ENCODE measurements around the gene SIVA1. TPM values are rescaled to one million over a fixed set of nuclear protein-coding genes. Genes with fewer than 3 reads are reported as not detected.
A peak's percentile ranks its signal among the peaks of the same experiment; 100 is the strongest.

SIVA1 gene
- total and polyA plus RNA-seq, 2 of the 4 experiments (the other 2 are of a cell fraction), result 166 to 184 TPM

GRCh38 chr14:104717646-104718045 lies 35.3 kb upstream of the SIVA1 start:
- in situ Hi-C loops (cut with MboI; ENCODE audit: low sequenced_read_pairs), result no loop called here
- no peak overlapping the region for H4K5ac ChIP-seq (ENCODE audit: low read depth, low read length)
- no peak overlapping the region for H3K4me2 ChIP-seq (ENCODE audit: low read depth, low read length)
- H3K9ac ChIP-seq (ENCODE audit: low read depth, low read length), result no peak overlapping the region
- no peak overlapping the region for H3K27ac ChIP-seq (ENCODE audit: insufficient read depth, low read length)
- H3K27me3 ChIP-seq (ENCODE audit: control insufficient read depth, insufficient read depth, low read length), result no peaks in the 10 kb centered on the region
- no peak overlapping the region for H2BK15ac ChIP-seq (ENCODE audit: low read depth, low read length)
- BruUV-seq (replicated peaks), result no TSS peak
- H3K4ac ChIP-seq (ENCODE audit: low read depth, low read length), result no peak overlapping the region
- peaks cover 57% of the 10 kb centered on the region for H3K36me3 ChIP-seq (ENCODE audit: control insufficient read depth, insufficient read depth, low read length)
- H4K20me1 ChIP-seq (ENCODE audit: insufficient read depth, low read length), result peaks cover 16% of the 10 kb centered on the region
- H4K91ac ChIP-seq (ENCODE audit: insufficient read depth, low read depth, low read length), result no peak overlapping the region
- ATAC-seq (ENCODE audit: low read depth) (no peak), DNase-seq (no peak)
- POLR2A ChIA-PET (ENCODE audit: unreplicated experiment), result no interaction called here
- dilution Hi-C loops (cut with HindIII; ENCODE audit: low sequenced_read_pairs, unreplicated experiment), result no loop called here
- WGBS, 2 experiments (ENCODE audit: extremely low coverage in 2 of 2, insufficient read length in 1 of 2), result 84% methylated on average over 9 of the region's 20 CpGs; no CpG with 5 or more reads in 1 of the 2 experiments
- no peak overlapping the region for H2BK5ac ChIP-seq (ENCODE audit: low read depth, low read length, poor library complexity, severe bottlenecking)
- no peaks in the 10 kb centered on the region for H3K9me1 ChIP-seq (ENCODE audit: insufficient read depth, low read length)
- peaks cover 11 to 15% of the 10 kb centered on the region in 2 experiments; a peak in 3 of 4 replicates for H3K79me1 ChIP-seq (ENCODE audit: low read depth in 1 of 2, low read length in 2 of 2)
- no peak overlapping the region for H4K8ac ChIP-seq (ENCODE audit: low read depth in 2 of 2, low read length in 2 of 2)
- CTCF ChIA-PET, result no interaction called here
- no peak overlapping the region for H2AK5ac ChIP-seq (ENCODE audit: low read depth, low read length)
- no peak overlapping the region for H3K14ac ChIP-seq (replicated peaks; ENCODE audit: low read depth, low read length)
- H3K9me3 ChIP-seq (ENCODE audit: control insufficient read depth, insufficient read depth, low read length), result no peaks in the 10 kb centered on the region
- no peak overlapping the region for H2BK20ac ChIP-seq (ENCODE audit: low read depth, low read length)
- peaks cover 12% of the 10 kb centered on the region for H3K4me1 ChIP-seq (ENCODE audit: control insufficient read depth, insufficient read depth, low read length)
- intact Hi-C loops (cut with micrococcal nuclease), result no loop called here
- H3K56ac ChIP-seq (ENCODE audit: extremely low read depth, insufficient read depth, low read length), result no peak overlapping the region
- H2BK120ac ChIP-seq (ENCODE audit: low read depth, low read length), result no peak overlapping the region
- H2AK9ac ChIP-seq (replicated peaks; ENCODE audit: low read depth, low read length, poor library complexity), result peak overlapping the region; percentile 55
- H3K18ac ChIP-seq (ENCODE audit: low read depth, low read length), result no peak overlapping the region
- no peak overlapping the region for H3K23ac ChIP-seq (ENCODE audit: low read depth, low read length)
- H3K4me3 ChIP-seq (ENCODE audit: insufficient read depth, low read depth, low read length), result no peak overlapping the region
- H2AFZ ChIP-seq (replicated peaks; ENCODE audit: low read length, poor library complexity), result no peak overlapping the region
- no peak for TF ChIP-seq POLR2A (IDR thresholded peaks at IDR 0.05; ENCODE audit: low read depth, low read length)
- TF ChIP-seq MXI1 (IDR thresholded peaks at IDR 0.05; ENCODE audit: borderline replicate concordance, low read depth, low read length), result no peak
- no peak for TF ChIP-seq NFE2L2 (IDR thresholded peaks at IDR 0.05; ENCODE audit: low read depth, low read length)
- no peak for TF ChIP-seq RFX5 (IDR thresholded peaks at IDR 0.05; ENCODE audit: low read depth, low read length)
- TF ChIP-seq MAZ (IDR thresholded peaks at IDR 0.05; ENCODE audit: borderline replicate concordance, low read depth, low read length), result no peak
- TF ChIP-seq RCOR1 (IDR thresholded peaks at IDR 0.05; ENCODE audit: insufficient replicate concordance, low read length), result no peak
- no peak for TF ChIP-seq MAFK (IDR thresholded peaks at IDR 0.05; ENCODE audit: low read depth, low read length)
- TF ChIP-seq SMC3 (IDR thresholded peaks at IDR 0.05; ENCODE audit: low read depth, low read length), result no peak
- TF ChIP-seq CEBPB (IDR thresholded peaks at IDR 0.05; ENCODE audit: low read depth, low read length), result no peak
- TF ChIP-seq, protein P1, sequence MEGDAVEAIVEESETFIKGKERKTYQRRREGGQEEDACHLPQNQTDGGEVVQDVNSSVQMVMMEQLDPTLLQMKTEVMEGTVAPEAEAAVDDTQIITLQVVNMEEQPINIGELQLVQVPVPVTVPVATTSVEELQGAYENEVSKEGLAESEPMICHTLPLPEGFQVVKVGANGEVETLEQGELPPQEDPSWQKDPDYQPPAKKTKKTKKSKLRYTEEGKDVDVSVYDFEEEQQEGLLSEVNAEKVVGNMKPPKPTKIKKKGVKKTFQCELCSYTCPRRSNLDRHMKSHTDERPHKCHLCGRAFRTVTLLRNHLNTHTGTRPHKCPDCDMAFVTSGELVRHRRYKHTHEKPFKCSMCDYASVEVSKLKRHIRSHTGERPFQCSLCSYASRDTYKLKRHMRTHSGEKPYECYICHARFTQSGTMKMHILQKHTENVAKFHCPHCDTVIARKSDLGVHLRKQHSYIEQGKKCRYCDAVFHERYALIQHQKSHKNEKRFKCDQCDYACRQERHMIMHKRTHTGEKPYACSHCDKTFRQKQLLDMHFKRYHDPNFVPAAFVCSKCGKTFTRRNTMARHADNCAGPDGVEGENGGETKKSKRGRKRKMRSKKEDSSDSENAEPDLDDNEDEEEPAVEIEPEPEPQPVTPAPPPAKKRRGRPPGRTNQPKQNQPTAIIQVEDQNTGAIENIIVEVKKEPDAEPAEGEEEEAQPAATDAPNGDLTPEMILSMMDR (conservative IDR thresholded peaks at IDR 0.05; ENCODE audit: low read depth, low read length), result no peak
- TF ChIP-seq BHLHE40 (IDR thresholded peaks at IDR 0.05; ENCODE audit: low read depth, low read length), result no peak
- TF ChIP-seq, protein P2, sequence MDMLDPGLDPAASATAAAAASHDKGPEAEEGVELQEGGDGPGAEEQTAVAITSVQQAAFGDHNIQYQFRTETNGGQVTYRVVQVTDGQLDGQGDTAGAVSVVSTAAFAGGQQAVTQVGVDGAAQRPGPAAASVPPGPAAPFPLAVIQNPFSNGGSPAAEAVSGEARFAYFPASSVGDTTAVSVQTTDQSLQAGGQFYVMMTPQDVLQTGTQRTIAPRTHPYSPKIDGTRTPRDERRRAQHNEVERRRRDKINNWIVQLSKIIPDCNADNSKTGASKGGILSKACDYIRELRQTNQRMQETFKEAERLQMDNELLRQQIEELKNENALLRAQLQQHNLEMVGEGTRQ (IDR thresholded peaks at IDR 0.05; ENCODE audit: low read depth, low read length), result no peak
- TF ChIP-seq FOS (IDR thresholded peaks at IDR 0.05; ENCODE audit: low read depth, low read length), result no peak
- TF ChIP-seq RAD21 (IDR thresholded peaks at IDR 0.05; ENCODE audit: low read length), result no peak
